ENCODE data around the gene MSH4. TPM values are rescaled to one million over a fixed set of nuclear protein-coding genes. Genes with fewer than 3 reads are reported as not detected.
"Not testable (repeated sequence)": the region's sequence is repeated elsewhere in the genome, so short reads cannot be mapped to it uniquely, and the experiment has no call there.

The MSH4 gene
- 1.6 TPM for total RNA-seq

DNA sequence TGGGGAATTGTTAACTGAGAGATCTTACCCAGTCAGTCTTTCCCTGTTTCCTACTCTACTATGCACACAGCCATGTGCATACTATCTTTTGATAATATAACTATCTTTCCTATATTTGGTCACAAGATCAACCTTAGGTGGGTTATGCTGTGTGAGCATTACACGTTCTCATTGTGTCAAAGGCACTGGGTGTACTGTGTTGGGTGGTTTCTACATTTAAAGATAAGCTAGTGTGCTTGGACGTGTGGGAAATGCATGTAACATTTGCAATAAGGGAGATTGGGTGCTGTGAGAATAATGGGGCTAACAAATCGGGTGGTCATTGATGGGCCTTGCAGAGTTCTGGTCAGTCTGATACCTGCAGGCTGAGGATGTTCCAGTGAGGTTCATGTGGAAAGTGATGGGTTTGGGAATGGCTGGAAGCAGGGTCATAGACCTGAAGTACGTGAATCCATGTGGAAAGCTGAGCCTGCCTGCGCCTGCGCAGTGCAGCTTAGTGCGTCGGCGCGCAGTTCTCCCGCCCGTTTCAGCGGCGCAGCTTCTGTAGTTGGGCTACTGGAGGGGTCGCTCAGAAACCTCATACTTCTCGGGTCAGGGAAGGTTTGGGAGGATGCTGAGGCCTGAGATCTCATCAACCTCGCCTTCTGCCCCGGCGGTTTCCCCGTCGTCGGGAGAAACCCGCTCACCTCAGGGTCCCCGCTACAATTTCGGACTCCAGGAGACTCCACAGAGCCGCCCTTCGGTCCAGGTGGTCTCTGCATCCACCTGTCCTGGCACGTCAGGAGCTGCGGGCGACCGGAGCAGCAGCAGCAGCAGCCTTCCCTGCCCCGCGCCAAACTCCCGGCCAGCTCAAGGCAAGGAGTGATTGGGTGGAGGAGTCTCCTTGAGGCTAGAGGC lies at the start of gene MSH4:
Gene MSH4, plus strand, starts transcription at position 507 of the 897 bp plus-strand sequence. Its CDS starts 104 bp downstream, at position 611.
- FAIRE-seq (no peak), DNase-seq (ENCODE audit: low spot score in 2 of 2) (no peak)

DNA sequence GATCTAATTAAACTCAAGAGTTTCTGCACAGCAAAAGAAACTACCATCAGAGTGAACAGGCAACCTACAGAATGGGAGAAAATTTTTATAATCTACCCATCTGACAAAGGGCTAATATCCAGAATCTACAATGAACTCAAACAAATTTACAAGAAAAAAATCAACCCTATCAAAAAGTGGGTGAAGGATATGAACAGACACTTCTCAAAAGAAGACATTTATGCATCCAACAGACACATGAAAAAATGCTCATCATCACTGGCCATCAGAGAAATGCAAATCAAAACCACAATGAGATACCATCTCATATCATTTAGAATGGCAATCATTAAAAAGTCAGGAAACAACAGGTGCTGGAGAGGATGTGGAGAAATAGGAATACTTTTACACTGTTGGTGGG lies 39.5 kb upstream of the MSH4 start:
- not testable (repeated sequence) for DNase-seq (ENCODE audit: low spot score in 2 of 2); FAIRE-seq

DNA sequence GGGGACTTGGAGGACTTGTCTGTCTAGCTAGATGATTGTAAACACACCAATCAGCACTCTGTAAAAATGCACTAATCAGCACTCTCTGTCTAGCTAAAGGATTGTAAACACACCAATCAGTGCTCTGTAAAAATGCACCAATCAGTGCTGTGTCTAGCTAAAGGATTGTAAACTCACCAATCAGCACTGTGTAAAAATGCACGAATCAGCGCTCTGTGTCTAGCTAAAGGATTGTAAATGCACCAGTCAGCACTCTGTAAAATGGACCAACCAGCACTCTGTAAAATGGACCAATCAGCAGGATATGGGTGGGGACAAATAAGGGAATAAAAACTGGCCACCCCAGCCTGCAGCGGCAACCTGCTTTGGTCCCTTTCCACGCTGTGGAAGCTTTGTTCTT lies 38.1 kb upstream of the MSH4 start:
- FAIRE-seq; DNase-seq (ENCODE audit: low spot score in 2 of 2): not testable (repeated sequence)

DNA sequence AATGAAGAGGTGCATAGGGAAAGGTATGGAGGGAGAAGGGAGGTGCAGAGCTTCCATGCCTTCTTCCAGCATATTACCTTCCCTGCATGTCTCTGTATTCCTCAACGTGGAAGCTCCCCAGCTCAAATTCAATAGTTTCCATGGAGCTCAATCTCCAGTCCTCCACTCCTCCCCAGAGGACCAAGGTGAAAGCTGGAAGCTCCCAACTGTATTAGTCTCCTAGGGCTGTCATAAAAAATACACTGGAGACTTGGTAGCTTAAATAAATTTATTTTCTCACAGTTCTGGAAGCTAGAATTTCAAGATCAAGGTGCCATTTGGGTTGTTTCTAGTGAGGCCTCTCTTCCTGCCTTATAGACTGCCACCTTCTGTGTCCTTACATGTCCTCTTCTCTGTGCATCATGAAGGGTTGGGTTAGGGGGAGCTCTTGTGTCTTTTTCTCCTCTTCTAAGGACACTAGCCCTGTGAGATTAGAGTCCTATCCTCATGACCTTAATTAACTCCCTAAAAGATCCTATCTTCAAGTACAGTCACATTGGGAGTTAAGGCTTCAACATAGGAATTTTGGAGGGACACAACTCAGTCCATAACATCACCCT lies 32.5 kb upstream of the MSH4 start:
- DNase-seq (ENCODE audit: low spot score in 2 of 2): no peak
- FAIRE-seq: no peak

DNA sequence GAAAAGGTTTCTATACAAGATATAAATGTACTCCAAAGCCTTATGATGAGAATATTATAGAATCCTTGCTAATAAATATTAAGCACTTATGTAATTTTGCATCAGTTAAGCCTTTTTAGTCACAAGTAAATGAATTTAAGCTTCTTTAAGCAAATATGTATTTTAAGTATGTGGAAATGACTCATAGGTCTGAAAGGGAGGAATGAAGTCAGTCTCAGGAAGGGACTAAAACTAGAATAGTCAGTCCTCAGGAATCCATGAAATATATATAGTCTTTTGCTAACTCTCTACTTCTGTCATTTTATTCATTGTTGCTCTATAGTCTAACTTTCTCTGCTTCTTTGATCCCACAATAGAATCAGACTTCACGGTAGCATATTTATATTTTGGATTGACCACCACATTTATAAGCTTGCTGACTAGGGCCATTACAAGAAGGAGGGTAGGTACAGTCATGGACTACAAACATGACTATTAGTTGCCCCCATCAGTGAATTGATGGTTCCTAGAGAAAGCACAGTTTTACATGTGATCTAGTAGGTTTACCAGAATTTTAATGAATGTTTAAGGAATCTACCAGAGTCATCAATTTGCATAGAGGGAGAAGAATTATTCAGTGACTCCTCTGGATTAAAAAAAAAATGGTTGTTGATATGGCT lies 30.9 kb upstream of the MSH4 start:
- FAIRE-seq (no peak), DNase-seq (ENCODE audit: low spot score in 2 of 2) (no peak)

DNA sequence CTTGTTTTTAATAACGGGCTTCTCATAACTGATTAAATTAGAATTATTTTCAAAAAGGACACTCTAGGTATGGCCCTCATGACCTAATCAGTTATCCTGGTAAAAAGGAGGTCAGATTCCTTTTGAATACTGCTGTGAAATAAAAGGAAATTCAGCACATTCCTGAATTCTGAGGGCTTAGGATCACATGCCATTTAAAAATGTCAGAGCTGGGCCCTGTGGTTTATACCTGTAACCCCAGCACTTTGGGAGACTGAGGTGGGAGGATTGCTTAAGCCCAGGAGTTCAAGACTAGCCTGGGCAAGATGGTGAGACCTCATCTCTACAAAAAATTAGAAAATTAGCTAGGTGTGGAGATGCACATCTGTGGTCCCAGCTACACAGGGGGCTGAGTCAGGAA lies 28.7 kb upstream of the MSH4 start:
- DNase-seq (ENCODE audit: low spot score in 2 of 2) (no peak), FAIRE-seq (no peak)

DNA sequence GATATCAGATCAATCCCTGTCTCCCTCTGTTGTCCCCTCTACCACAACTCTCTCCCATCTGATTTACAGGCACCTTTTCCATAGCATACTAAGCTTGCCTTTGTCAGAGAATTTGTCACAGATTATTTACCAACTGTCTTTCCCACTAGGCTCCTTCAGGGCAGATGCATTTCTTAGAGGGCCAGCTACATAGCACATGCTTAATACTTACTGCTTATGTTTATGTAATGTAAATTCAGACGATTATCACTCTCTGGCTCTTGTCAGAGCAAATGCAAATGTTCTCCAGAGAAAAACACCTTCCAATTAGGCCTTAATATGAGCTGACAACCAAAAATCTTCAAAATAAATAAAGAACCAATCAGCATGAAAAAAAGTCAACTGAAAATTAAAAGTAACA lies 25.9 kb upstream of the MSH4 start:
- FAIRE-seq (no peak), DNase-seq (ENCODE audit: low spot score in 2 of 2) (no peak)

DNA sequence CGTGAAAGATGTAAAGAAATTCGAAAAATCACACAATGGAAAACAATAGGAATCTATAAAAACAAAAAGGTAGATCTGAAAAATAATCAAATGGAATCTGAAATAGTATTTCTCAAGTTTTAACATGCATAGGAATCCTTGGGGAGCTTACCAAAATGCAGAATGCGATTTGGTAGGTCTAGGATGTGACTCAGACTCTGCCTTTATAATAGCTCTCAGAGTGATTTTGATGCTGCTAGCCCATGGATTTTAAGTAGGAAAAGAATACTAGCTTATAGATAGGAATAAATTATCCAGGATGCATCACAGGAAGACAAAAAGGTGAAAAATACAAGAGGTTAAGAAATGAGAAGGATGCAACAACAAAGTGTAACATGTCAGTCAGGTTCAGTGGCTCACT lies 24.7 kb upstream of the MSH4 start:
- FAIRE-seq: no peak

DNA sequence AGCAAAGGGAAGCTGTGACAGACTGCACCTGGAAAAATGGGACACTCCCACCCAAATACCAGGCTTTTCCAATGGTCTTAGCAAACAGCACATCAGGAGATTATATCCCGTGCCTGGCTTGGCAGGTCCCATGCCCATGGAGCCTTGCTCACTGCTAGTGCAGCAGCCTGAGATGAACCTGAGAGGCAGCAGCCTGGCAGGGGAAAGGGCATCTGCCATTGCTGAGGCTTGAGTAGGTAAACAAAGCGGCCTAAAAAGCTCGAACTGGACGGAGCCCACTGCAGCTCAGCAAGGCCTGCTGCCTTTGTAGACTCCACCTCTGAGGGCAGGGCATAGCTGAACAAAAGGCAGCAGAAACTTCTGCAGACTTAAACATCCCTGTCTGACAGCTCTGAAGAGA lies 18.9 kb upstream of the MSH4 start:
- DNase-seq (ENCODE audit: low spot score in 2 of 2); FAIRE-seq: not testable (repeated sequence)

More for the DNA sequence above, 24.7 kb upstream of the MSH4 start:
- no peak for DNase-seq (ENCODE audit: low spot score in 2 of 2)

DNA sequence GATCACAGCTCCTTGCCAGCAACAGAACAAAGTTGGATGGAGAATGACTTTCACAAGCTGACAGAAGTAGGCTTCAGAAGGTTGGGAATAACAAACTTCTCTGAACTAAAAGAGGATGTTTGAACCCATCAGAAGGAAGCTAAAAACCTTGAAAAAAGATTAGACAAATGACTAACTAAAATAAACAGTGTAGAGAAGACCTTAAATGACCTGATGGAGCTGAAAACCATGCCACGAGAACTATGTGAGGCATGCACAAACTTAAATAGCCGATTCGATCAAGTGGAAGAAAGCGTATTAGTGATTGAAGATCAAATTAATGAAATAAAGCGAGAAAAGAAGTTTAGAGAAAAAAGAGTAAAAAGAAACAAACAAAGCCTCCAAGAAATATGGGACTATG lies 18.0 kb upstream of the MSH4 start:
- FAIRE-seq; DNase-seq (ENCODE audit: low spot score in 2 of 2): not testable (repeated sequence)

DNA sequence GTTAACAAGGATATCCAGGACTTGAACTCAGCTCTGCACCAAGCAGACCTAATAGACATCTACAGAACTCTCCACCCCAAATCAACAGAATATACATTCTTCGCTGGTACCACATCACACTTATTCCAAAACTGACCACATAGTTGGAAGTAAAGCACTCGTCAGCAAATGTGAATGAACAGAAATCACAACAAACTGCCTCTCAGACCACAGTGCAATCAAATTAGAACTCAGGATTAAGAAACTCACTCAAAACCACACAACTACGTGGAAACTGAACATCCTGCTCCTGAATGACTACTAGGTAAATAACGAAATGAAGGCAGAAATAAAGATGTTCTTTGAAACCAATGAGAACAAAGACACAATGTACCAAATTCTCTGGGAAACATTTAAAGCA lies 16.5 kb upstream of the MSH4 start:
- FAIRE-seq; DNase-seq (ENCODE audit: low spot score in 2 of 2): not testable (repeated sequence)

DNA sequence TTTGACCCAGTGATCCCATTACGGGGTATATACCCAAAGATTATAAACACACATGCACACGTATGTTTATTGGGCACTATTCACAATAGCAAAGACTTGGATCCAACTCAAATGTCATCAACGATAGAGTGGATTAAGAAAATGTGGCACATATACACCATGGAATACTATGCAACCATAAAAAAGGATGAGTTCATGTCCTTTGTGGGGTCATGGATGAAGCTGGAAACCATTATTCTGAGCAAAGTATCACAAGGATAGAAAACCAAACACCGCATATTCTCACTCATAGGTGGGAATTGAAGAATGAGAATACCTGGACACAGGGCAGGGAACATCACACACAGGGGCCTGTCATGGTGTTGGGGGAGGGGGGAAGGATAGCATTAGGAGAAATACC lies 12.8 kb upstream of the MSH4 start:
- not testable (repeated sequence) for FAIRE-seq; DNase-seq (ENCODE audit: low spot score in 2 of 2)

DNA sequence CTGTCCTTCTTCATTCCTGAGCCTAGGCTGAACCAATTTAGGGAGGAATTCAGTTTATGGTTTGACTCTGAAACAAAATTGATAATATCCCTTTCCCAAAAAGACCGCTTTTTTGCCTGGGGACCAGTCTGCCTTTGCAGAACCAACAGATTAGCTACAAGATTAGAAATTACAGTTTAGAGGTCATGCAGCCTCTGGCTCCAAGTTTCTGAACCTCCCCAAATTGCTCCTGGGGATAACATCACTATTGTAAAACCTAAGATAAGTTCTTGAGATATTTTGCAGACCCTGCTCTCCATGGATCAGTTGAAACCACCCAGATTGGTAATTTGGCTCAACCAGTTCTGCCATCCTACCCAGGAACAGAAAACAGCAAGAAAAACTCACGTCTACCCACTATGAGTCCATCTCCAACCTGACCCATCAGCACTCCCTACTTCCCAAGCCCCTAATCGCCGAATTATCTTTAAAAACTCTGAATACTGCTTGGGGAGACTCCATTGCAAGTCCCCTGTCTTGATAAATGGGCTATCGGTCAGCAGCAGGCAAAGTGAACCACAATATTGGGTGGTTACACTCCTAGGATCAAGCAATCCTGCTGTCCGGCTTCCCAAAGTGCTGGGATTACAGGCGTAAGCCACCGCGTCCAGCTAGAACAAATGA lies 11.2 kb upstream of the MSH4 start:
- DNase-seq (ENCODE audit: low spot score in 2 of 2) (peak in 1 of 2 donors; percentile 20), FAIRE-seq (no peak)

DNA sequence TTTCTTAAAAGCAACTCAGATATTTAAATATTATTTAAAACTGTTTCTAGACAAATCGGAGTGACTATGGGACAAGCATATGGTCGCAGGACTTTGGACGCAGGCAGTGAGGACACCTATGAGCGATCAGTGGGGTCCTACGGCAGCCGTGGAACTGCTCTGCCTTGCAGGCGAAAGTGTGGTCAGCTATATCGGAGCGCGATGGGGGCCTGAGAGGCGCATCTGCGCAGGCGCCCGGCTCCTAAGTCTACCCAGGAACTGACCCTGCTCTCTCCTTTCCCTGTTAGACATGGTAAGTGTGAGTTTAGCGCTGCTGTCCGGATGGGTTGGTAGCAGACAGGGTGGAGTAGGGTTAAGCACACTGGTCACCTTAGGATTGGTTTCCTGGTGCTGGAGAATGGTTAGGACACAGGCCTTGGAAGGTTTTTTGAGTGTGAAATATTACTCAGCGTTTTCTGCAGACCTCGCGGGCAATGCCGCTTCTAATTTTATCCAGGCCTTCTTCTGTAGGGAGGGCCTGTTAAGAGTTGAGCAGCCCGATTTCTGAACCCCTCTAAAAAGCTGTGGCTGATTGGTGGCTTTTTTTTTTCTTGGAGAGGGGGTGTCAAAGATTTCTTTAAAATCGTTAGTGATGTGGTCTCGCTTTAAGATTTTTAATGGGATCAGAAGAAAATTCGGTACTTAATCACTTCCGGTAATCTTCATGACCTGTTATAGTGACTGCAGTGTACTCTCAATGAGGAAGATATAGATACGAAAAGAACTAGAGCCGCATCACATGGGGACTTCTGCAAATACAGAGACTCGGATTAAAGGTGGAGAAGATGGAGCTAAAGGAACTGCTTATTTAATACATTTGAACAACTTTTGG lies 10.5 kb upstream of the MSH4 start, which contains the start of gene RABGGTB:
Gene RABGGTB, plus strand, starts transcription at position 274 of the 871 bp plus-strand sequence. Its CDS starts 16 bp downstream, at position 290.
- DNase-seq (ENCODE audit: low spot score in 2 of 2): peak; percentile 67 to 82
- no peak for FAIRE-seq

DNA sequence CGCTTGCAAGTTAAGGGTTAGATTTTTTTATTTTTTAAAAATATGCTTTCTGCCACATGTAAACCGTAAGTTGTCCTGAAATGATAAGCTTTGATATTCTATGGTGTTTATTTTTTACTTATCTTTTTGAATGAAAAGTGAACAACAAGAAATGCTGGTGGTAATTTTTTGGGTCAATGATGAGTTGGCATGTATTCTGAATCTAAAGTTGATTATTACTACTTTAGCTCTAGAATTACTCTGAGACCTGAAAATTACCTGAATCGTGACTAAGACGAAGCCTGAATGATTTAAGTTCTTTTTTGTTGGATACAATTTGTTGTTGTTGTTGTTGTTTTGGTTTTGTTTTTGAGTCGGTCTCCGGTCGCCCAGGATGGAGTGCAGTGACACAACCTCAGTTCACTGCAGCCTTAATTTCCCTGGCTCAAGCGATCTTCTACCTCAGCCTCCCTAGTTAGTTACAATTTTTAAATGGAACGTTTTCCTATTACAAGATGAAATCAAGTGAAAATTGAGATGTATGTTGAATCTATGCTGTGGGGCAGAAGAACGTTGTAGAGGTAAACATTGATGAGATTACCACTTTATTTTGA lies 9.7 kb upstream of the MSH4 start:
- DNase-seq (ENCODE audit: low spot score in 2 of 2) (no peak), FAIRE-seq (no peak)

DNA sequence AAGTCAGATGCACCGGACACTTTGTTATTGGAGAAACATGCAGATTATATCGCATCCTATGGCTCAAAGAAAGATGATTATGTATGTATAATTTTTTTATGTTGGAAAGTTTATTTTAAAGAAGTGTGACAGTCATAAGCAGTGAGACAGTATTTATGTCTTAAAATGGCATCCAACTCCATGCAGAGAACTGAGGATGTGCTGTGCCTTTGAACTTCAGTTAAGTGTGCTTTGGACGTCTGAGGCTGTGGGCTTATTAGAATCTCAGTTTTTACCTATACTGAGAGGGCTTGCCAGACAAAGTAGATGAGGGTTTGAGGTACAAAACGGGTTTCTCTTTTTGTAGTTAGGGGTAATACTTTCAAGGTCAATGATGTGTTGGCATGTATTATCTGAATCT lies 9.2 kb upstream of the MSH4 start:
- FAIRE-seq: no peak
- DNase-seq (ENCODE audit: low spot score in 2 of 2): no peak

DNA sequence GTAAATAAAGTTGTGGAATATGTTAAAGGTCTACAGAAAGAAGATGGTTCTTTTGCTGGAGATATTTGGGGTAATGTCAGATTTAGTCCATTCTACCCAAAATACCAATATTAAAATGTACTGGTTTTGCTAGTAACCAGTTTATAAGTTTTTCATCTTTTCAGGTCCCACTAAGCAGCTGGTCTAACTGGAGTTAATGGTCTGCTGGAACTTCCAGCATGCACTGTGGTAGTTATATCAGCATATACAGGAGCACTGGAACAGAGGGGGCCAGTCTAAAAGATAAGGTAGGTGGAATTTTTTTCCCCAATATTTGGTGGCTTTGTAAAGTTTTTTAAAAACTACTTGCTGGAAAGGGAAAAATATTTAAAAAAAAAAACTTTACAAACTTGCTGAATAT lies 6.7 kb upstream of the MSH4 start:
- no peak for FAIRE-seq

DNA sequence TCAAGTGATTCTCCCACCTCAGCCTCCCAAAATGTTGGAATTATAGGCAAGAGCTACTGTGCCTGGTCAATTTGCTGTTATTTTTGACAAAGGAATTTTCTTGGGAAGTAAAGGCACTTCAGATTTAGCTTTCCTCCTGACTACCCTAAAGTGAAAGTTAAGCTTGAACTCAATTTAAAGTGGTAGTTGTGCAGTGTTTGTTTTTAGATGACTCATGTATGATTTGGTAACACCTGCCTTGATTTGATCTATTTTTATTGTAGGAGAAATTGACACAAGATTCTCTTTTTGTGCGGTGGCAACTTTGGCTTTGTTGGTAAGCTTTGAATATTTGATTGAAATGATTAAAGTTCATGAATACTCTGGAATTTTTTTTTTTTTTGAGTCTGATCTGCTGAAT lies 5.7 kb upstream of the MSH4 start:
- FAIRE-seq (no peak), DNase-seq (ENCODE audit: low spot score in 2 of 2) (no peak)

More for the DNA sequence above, 6.7 kb upstream of the MSH4 start:
- DNase-seq (ENCODE audit: low spot score in 2 of 2): no peak

DNA sequence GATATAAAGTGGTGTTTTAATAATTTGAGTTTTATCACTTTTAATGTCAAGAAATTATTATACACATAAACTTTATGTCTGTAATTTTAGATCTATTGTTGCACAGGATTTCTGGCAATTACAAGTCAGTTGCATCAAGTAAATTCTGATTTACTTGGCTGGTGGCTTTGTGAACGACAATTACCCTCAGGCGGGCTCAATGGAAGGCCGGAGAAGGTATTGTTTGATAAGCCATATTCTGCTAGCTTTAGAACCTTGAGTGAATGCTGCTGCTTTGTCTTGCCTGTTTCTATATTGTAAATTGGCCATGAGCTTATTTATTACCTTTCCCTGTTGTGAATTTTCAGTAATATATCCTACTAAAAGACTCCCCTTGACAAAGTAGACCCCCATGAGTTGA lies 4.6 kb upstream of the MSH4 start:
- no peak for DNase-seq (ENCODE audit: low spot score in 2 of 2)
- no peak for FAIRE-seq
